ENCODE data around the gene WHRN. TPM values are rescaled to one million over a fixed set of nuclear protein-coding genes. Genes with fewer than 3 reads are reported as not detected.

Gene WHRN
- total and polyA plus RNA-seq, 2 of the 8 experiments (the other 6 are each of a cell fraction or from before 2014, with no cell fraction given): 4.4 to 7.7 TPM

GRCh38 chr9:114387680-114388356 lies 117.5 kb downstream of the WHRN start, which contains the start of gene AKNA (continued):
- TF ChIP-seq, protein P1, sequence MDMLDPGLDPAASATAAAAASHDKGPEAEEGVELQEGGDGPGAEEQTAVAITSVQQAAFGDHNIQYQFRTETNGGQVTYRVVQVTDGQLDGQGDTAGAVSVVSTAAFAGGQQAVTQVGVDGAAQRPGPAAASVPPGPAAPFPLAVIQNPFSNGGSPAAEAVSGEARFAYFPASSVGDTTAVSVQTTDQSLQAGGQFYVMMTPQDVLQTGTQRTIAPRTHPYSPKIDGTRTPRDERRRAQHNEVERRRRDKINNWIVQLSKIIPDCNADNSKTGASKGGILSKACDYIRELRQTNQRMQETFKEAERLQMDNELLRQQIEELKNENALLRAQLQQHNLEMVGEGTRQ (IDR thresholded peaks at IDR 0.05; ENCODE audit: low read length): no peak
- TF ChIP-seq, protein P2, sequence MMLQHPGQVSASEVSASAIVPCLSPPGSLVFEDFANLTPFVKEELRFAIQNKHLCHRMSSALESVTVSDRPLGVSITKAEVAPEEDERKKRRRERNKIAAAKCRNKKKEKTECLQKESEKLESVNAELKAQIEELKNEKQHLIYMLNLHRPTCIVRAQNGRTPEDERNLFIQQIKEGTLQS (IDR thresholded peaks at IDR 0.05; ENCODE audit: insufficient read depth, low read depth, low read length): no peak
- no peak for TF ChIP-seq CHD1 (IDR thresholded peaks at IDR 0.05; ENCODE audit: low read depth, low read length)
- 0 out of 2 replicates have a peak, but pooled peaks have one; percentile 17 for TF ChIP-seq CREB1 (IDR thresholded peaks at IDR 0.05)
- TF ChIP-seq PHF8 (conservative IDR thresholded peaks at IDR 0.05; ENCODE audit: low read depth, low read length): 0 out of 2 replicates have a peak, but pooled peaks have one; percentile 27
- no peak for TF ChIP-seq CTBP2 (IDR thresholded peaks at IDR 0.05; ENCODE audit: borderline replicate concordance, insufficient read depth, insufficient read length, low read length)
- TF ChIP-seq HDAC6 (IDR thresholded peaks at IDR 0.05; ENCODE audit: low read depth, low read length): no peak
- TF ChIP-seq, protein P3, sequence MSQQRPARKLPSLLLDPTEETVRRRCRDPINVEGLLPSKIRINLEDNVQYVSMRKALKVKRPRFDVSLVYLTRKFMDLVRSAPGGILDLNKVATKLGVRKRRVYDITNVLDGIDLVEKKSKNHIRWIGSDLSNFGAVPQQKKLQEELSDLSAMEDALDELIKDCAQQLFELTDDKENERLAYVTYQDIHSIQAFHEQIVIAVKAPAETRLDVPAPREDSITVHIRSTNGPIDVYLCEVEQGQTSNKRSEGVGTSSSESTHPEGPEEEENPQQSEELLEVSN (IDR thresholded peaks at IDR 0.05): no peak
- no peak; the same call in 1 of the 2 replicates for TF ChIP-seq MAX (IDR thresholded peaks at IDR 0.05)

All from H1 (cell line).